ENCODE results near the gene LIG3. TPM values are rescaled to one million over a fixed set of nuclear protein-coding genes. Genes with fewer than 3 reads are reported as not detected.

Gene LIG3
- total and polyA plus RNA-seq, 2 of the 4 experiments (the other 2 are of a cell fraction): 36.4 to 41.9 TPM

DNA sequence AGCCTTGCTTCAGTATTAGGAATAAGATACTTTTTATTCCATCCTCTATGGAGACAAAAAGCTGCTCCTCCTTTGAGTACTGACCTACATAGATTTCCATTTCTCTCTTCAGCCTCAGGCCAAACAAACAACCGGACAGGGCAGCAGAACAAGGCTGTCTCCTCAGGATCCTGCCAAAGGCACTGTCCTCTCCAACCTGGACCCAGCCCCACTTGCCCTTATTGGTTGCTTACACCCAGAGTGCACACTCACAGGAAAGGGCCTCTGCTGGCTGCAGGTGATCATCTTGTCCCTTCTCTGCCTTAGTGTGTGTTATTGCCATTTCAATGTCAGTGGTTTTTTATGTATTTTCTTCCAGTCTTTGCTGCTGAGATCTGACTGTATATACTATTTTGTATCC lies 26.6 kb downstream of the LIG3 start:
- Histone ChIP-seq H4K5ac (ENCODE audit: low read depth, low read length) (no peak overlapping the region), H3K9ac (ENCODE audit: low read depth, low read length) (no peak overlapping the region), H3K56ac (ENCODE audit: extremely low read depth, insufficient read depth, low read length) (no peak overlapping the region), H2BK20ac (ENCODE audit: low read depth, low read length) (no peak overlapping the region), H3K36me3 (ENCODE audit: control insufficient read depth, insufficient read depth, low read length) (peaks cover 34% of the 10 kb centered on the region), H3K9me3 (ENCODE audit: control insufficient read depth, insufficient read depth, low read length) (no peaks in the 10 kb centered on the region), H3K4me2 (ENCODE audit: low read depth, low read length) (no peak overlapping the region), H3K79me1 (ENCODE audit: low read depth in 1 of 2, low read length in 2 of 2) (peaks cover 0 to 22% of the 10 kb centered on the region in 2 experiments; a peak in 2 of 4 replicates), H3K23ac (ENCODE audit: low read depth, low read length) (no peak overlapping the region), H3K4ac (ENCODE audit: low read depth, low read length) (no peak overlapping the region), H3K9me1 (ENCODE audit: insufficient read depth, low read length) (peaks cover 14% of the 10 kb centered on the region), H2BK120ac (ENCODE audit: low read depth, low read length) (no peak overlapping the region), H3K27ac (ENCODE audit: insufficient read depth, low read length) (no peak overlapping the region), H2BK5ac (ENCODE audit: low read depth, low read length, poor library complexity, severe bottlenecking) (no peak overlapping the region), H2AFZ (replicated peaks; ENCODE audit: low read length, poor library complexity) (no peak overlapping the region), H3K18ac (ENCODE audit: low read depth, low read length) (no peak overlapping the region), H2AK5ac (ENCODE audit: low read depth, low read length) (no peak overlapping the region), H3K4me1 (ENCODE audit: control insufficient read depth, insufficient read depth, low read length) (peaks cover 4% of the 10 kb centered on the region), H2AK9ac (replicated peaks; ENCODE audit: low read depth, low read length, poor library complexity) (no peak overlapping the region), H2BK15ac (ENCODE audit: low read depth, low read length) (no peak overlapping the region), H3K14ac (replicated peaks; ENCODE audit: low read depth, low read length) (no peak overlapping the region), H3K27me3 (ENCODE audit: control insufficient read depth, insufficient read depth, low read length) (no peaks in the 10 kb centered on the region), H4K91ac (ENCODE audit: insufficient read depth, low read depth, low read length) (no peak overlapping the region), H3K4me3 (ENCODE audit: insufficient read depth, low read depth, low read length) (no peak overlapping the region), H4K20me1 (ENCODE audit: insufficient read depth, low read length) (no peaks in the 10 kb centered on the region), H4K8ac (ENCODE audit: low read depth in 2 of 2, low read length in 2 of 2) (no peak overlapping the region)
- intact Hi-C loops (cut with micrococcal nuclease): no loop called here
- in situ Hi-C loops (cut with MboI; ENCODE audit: low sequenced_read_pairs): no loop called here
- no peak for ATAC-seq (ENCODE audit: low read depth)
- POLR2A ChIA-PET (ENCODE audit: unreplicated experiment): no interaction called here
- dilution Hi-C loops (cut with HindIII; ENCODE audit: low sequenced_read_pairs, unreplicated experiment): no loop called here
- BruUV-seq (replicated peaks): no TSS peak
- WGBS, 2 experiments (ENCODE audit: extremely low coverage in 2 of 2, insufficient read length in 1 of 2): no CpG with 5 or more reads among the region's 1 CpG
- CTCF ChIA-PET: no interaction called here
- DNase-seq: no peak
- TF ChIP-seq, protein P1, sequence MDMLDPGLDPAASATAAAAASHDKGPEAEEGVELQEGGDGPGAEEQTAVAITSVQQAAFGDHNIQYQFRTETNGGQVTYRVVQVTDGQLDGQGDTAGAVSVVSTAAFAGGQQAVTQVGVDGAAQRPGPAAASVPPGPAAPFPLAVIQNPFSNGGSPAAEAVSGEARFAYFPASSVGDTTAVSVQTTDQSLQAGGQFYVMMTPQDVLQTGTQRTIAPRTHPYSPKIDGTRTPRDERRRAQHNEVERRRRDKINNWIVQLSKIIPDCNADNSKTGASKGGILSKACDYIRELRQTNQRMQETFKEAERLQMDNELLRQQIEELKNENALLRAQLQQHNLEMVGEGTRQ (IDR thresholded peaks at IDR 0.05; ENCODE audit: low read depth, low read length): no peak
- TF ChIP-seq MXI1 (IDR thresholded peaks at IDR 0.05; ENCODE audit: borderline replicate concordance, low read depth, low read length) (no peak), MAFK (IDR thresholded peaks at IDR 0.05; ENCODE audit: low read depth, low read length) (no peak), SMC3 (IDR thresholded peaks at IDR 0.05; ENCODE audit: low read depth, low read length) (no peak), MAZ (IDR thresholded peaks at IDR 0.05; ENCODE audit: borderline replicate concordance, low read depth, low read length) (no peak)
- TF ChIP-seq, protein P2, sequence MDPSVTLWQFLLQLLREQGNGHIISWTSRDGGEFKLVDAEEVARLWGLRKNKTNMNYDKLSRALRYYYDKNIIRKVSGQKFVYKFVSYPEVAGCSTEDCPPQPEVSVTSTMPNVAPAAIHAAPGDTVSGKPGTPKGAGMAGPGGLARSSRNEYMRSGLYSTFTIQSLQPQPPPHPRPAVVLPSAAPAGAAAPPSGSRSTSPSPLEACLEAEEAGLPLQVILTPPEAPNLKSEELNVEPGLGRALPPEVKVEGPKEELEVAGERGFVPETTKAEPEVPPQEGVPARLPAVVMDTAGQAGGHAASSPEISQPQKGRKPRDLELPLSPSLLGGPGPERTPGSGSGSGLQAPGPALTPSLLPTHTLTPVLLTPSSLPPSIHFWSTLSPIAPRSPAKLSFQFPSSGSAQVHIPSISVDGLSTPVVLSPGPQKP (IDR thresholded peaks at IDR 0.05; ENCODE audit: borderline replicate concordance, low read depth, low read length): no peak
- TF ChIP-seq, protein P3, sequence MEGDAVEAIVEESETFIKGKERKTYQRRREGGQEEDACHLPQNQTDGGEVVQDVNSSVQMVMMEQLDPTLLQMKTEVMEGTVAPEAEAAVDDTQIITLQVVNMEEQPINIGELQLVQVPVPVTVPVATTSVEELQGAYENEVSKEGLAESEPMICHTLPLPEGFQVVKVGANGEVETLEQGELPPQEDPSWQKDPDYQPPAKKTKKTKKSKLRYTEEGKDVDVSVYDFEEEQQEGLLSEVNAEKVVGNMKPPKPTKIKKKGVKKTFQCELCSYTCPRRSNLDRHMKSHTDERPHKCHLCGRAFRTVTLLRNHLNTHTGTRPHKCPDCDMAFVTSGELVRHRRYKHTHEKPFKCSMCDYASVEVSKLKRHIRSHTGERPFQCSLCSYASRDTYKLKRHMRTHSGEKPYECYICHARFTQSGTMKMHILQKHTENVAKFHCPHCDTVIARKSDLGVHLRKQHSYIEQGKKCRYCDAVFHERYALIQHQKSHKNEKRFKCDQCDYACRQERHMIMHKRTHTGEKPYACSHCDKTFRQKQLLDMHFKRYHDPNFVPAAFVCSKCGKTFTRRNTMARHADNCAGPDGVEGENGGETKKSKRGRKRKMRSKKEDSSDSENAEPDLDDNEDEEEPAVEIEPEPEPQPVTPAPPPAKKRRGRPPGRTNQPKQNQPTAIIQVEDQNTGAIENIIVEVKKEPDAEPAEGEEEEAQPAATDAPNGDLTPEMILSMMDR (conservative IDR thresholded peaks at IDR 0.05; ENCODE audit: low read depth, low read length): no peak
